A673 (cell line): ENCODE data around the gene MAGEF1. TPM values are rescaled to one million over a fixed set of nuclear protein-coding genes. Genes with fewer than 3 reads are reported as not detected.

Experiments used
- BruUV-seq: library from RNA; stranded (reverse); fragments of 400-500 nt; replicated peaks from 2 replicates; lab custom pipeline; 2021; lab: Mats Ljungman, UMichigan
- CTCF ChIA-PET: fragments of 300-600 bp; sonication (Branson Sonifier 250); formaldehyde crosslinking; loops from one replicate; lab custom pipeline; 2022; ENCODE audit warnings: antibody characterized with exemption; lab: Charles Lee
- POLR2A ChIA-PET: fragments of 300-600 bp; sonication (Branson Sonifier 250); formaldehyde crosslinking; loops from one replicate; lab custom pipeline; 2022; ENCODE audit warnings: antibody characterized with exemption; ENCODE audit not compliant: low non-redundant PET; lab: Charles Lee
- DNase-seq: peaks from one replicate; pipeline ENCODE4 v3.0.0-alpha.2; 2015; ENCODE audit warnings: low spot score
- H3K27ac ChIP-seq: fragments of 200-600 bp; sonication (generic); 2 replicates; pipeline ENCODE4 v1.5.1; 2016; ENCODE audit warnings: mixed run types, low read depth, mild to moderate bottlenecking, mixed read lengths, antibody characterized with exemption, low read length; ENCODE audit not compliant: poor library complexity, severe bottlenecking
- H3K27me3 ChIP-seq: fragments of 200-600 bp; sonication (generic); replicated peaks from 2 replicates; pipeline ENCODE4 v1.6.1; 2017; ENCODE audit warnings: mixed run types, low read depth, mild to moderate bottlenecking, mixed read lengths, antibody characterized with exemption, low read length; ENCODE audit not compliant: insufficient read depth, poor library complexity
- H3K36me3 ChIP-seq: fragments of 200-600 bp; sonication (generic); 2 replicates; pipeline ENCODE4 v1.6.1; 2016; ENCODE audit warnings: mixed run types, mild to moderate bottlenecking, mixed read lengths, antibody characterized with exemption, low read length; ENCODE audit not compliant: insufficient read depth, poor library complexity, severe bottlenecking
- H3K4me1 ChIP-seq: fragments of 200-600 bp; sonication (generic); 2 replicates; pipeline ENCODE4 v1.6.1; 2017; ENCODE audit warnings: mixed run types, mild to moderate bottlenecking, mixed read lengths, antibody characterized with exemption, low read length; ENCODE audit not compliant: insufficient read depth, poor library complexity, severe bottlenecking
- H3K4me3 ChIP-seq: fragments of 200-600 bp; sonication (generic); 2 replicates; pipeline ENCODE4 v1.5.1; 2016; ENCODE audit warnings: low read depth, mixed run types, mild to moderate bottlenecking, mixed read lengths, low read length; ENCODE audit not compliant: poor library complexity, severe bottlenecking
- H3K9me3 ChIP-seq: fragments of 200-600 bp; sonication (generic); 2 replicates; pipeline ENCODE4 v1.6.1; 2016; ENCODE audit warnings: mixed run types, low read depth, mild to moderate bottlenecking, mixed read lengths, antibody characterized with exemption, low read length; ENCODE audit not compliant: poor library complexity, severe bottlenecking
- CTCF ChIP-seq: fragments of 300-800, 200-600 bp; sonication (generic); conservative IDR thresholded peaks from 2 replicates; pipeline ENCODE4 v1.5.1; 2017; ENCODE audit warnings: low read depth, mild to moderate bottlenecking, antibody characterized with exemption, low read length, moderate library complexity, mixed read lengths
- EZH2 ChIP-seq: fragments of 200-600 bp; sonication (generic); IDR thresholded peaks from 2 replicates; pipeline ENCODE4 v1.6.1; 2017; ENCODE audit warnings: borderline replicate concordance, low read depth, mild to moderate bottlenecking, mixed read lengths, antibody characterized with exemption, low read length; ENCODE audit not compliant: poor library complexity, severe bottlenecking
- intact Hi-C: fragments of 100-400 bp; cut with micrococcal nuclease; formaldehyde crosslinking; loops from one replicate; pipeline ENCODE4 v1.10.0; 2022; ENCODE audit not compliant: unreplicated experiment
- total RNA-seq: library from RNA; stranded (reverse); gene quantifications from 2 replicates; pipeline ENCODE4 v1.2.3, GENCODE V29; 2021

Gene MAGEF1
- total RNA-seq, 1 experiment from 2014 or later: 47.6 TPM

GRCh38 chr3:184741798-184742675 lies 30.2 kb upstream of the MAGEF1 start:
- Histone ChIP-seq H3K4me1 (peaks cover 22% of the 10 kb centered on the region), H3K36me3 (no peaks in the 10 kb centered on the region), H3K27ac (no peak overlapping the region), H3K27me3 (no peaks in the 10 kb centered on the region), H3K4me3 (no peak overlapping the region), H3K9me3 (no peaks in the 10 kb centered on the region)
- intact Hi-C loops: no loop called here
- TF ChIP-seq EZH2 (no peak), CTCF (0 out of 2 replicates have a peak, but pooled peaks have one; percentile 16)
- POLR2A ChIA-PET: no interaction called here
- DNase-seq: no peak
- CTCF ChIA-PET: interaction anchor here (0.6 kb wide), 1 partner anchor 605 kb away, joined by 3 read pairs; no protein-coding TSS in a partner anchor
- no TSS peak for BruUV-seq

GRCh38 chr3:184741259-184741556 lies 29.3 kb upstream of the MAGEF1 start:
- no peaks in the 10 kb centered on the region for H3K9me3 ChIP-seq
- TF ChIP-seq CTCF (no peak), EZH2 (no peak)
- no peaks in the 10 kb centered on the region for H3K27me3 ChIP-seq
- peaks cover 22% of the 10 kb centered on the region for H3K4me1 ChIP-seq
- intact Hi-C loops: no loop called here
- no peak for DNase-seq
- ChIA-PET POLR2A (no interaction called here), CTCF (no interaction called here)
- no peaks in the 10 kb centered on the region for H3K36me3 ChIP-seq
- no peak overlapping the region for H3K4me3 ChIP-seq
- no TSS peak for BruUV-seq
- no peak overlapping the region for H3K27ac ChIP-seq

GRCh38 chr3:184740509-184741258 lies 28.8 kb upstream of the MAGEF1 start:
- Histone ChIP-seq H3K9me3 (no peaks in the 10 kb centered on the region), H3K27me3 (no peaks in the 10 kb centered on the region), H3K4me3 (no peak overlapping the region), H3K36me3 (no peaks in the 10 kb centered on the region), H3K27ac (no peak overlapping the region), H3K4me1 (peaks cover 22% of the 10 kb centered on the region)
- BruUV-seq: no TSS peak
- TF ChIP-seq EZH2 (no peak), CTCF (no peak)
- POLR2A ChIA-PET: no interaction called here
- CTCF ChIA-PET: interaction anchor here (1.3 kb wide), 1 partner anchor 179 kb away, joined by 6 read pairs; the partner anchor contains the start of gene EPHB3
- peak; percentile 72 for DNase-seq
- intact Hi-C loops: no loop called here
